Measurements from ENCODE around the gene MTRF1.

The MTRF1 gene

GRCh38 chr13:41268764-41269163, 5.4 kb upstream of the MTRF1 start:
- H3K36me3 ChIP-seq: peaks cover 0 to 3% (median 0%) of the 10 kb centered on the region in 11 experiments; a peak in 1 of 22 replicates
- no peak for TF ChIP-seq Cebpa-rat (IDR thresholded peaks at IDR 0.05)
- H3K9ac ChIP-seq: no peak overlapping the region
- no peak overlapping the region for H3K4me3 ChIP-seq
- H3K4me2 ChIP-seq: no peak overlapping the region
- no peaks in the 10 kb centered on the region for H4K20me1 ChIP-seq
- no peaks in the 10 kb centered on the region for H3K27me3 ChIP-seq
- H3K27ac ChIP-seq: no peak overlapping the region
- H3K4me1 ChIP-seq: peaks cover 7 to 15% (median 11%) of the 10 kb centered on the region in 10 experiments; a peak in 17 of 20 replicates
- peaks cover 64 to 96% (median 82%) of the 10 kb centered on the region in 11 experiments for H3K9me3 ChIP-seq (replicated peaks in 1 of 11)

GRCh38 chr13:41267106-41267505, 3.7 kb upstream of the MTRF1 start:
- peaks cover 14 to 19% (median 16%) of the 10 kb centered on the region in 10 experiments for H3K4me1 ChIP-seq
- H3K27ac ChIP-seq: no peak overlapping the region
- TF ChIP-seq Cebpa-rat (IDR thresholded peaks at IDR 0.05): no peak
- peaks cover 0 to 4% (median under 1%) of the 10 kb centered on the region in 11 experiments; a peak in 4 of 22 replicates for H3K36me3 ChIP-seq
- no peak overlapping the region for H3K9ac ChIP-seq
- H3K9me3 ChIP-seq (replicated peaks in 1 of 11): peaks cover 55 to 79% (median 69%) of the 10 kb centered on the region in 11 experiments
- no peak overlapping the region for H3K4me2 ChIP-seq
- no peak overlapping the region for H3K4me3 ChIP-seq
- no peaks in the 10 kb centered on the region for H4K20me1 ChIP-seq
- no peaks in the 10 kb centered on the region for H3K27me3 ChIP-seq

- Histone ChIP-seq H3K4me1 (peaks cover 7 to 17% (median 10%) of the 10 kb centered on the region in 10 experiments; a peak in 19 of 20 replicates), H3K4me3 (no peak overlapping the region), H3K4me2 (no peak overlapping the region), H3K9me3 (replicated peaks in 1 of 11) (peaks cover 0 to 27% (median 14%) of the 10 kb centered on the region in 11 experiments; a peak in 13 of 22 replicates), H3K27ac (no peak overlapping the region), H3K36me3 (peaks cover 49 to 73% (median 60%) of the 10 kb centered on the region in 11 experiments), H3K9ac (no peak overlapping the region), H3K27me3 (no peaks in the 10 kb centered on the region), H4K20me1 (no peaks in the 10 kb centered on the region)
- TF ChIP-seq Cebpa-rat (IDR thresholded peaks at IDR 0.05): no peak
Observed at GRCh38 chr13:41259875-41260501, 3.4 kb downstream of the MTRF1 start.

GRCh38 chr13:41257535-41257934, 5.8 kb downstream of the MTRF1 start:
- no peak for TF ChIP-seq Cebpa-rat (IDR thresholded peaks at IDR 0.05)
- Histone ChIP-seq H3K36me3 (peaks cover 73 to 97% (median 82%) of the 10 kb centered on the region in 11 experiments), H3K27me3 (no peaks in the 10 kb centered on the region)

GRCh38 chr13:41254902-41255301, 8.5 kb downstream of the MTRF1 start:
- Histone ChIP-seq H3K4me3 (no peak overlapping the region), H3K27ac (no peak overlapping the region), H3K27me3 (no peaks in the 10 kb centered on the region), H3K4me2 (no peak overlapping the region), H4K20me1 (no peaks in the 10 kb centered on the region), H3K36me3 (peaks cover 79 to 100% (median 94%) of the 10 kb centered on the region in 11 experiments), H3K9ac (no peak overlapping the region), H3K9me3 (replicated peaks in 1 of 11) (peaks cover 0 to 15% (median 8%) of the 10 kb centered on the region in 11 experiments; a peak in 9 of 22 replicates), H3K4me1 (peaks cover 0 to 6% (median 0%) of the 10 kb centered on the region in 10 experiments; a peak in 1 of 20 replicates)
- TF ChIP-seq Cebpa-rat (IDR thresholded peaks at IDR 0.05): no peak

More at GRCh38 chr13:41257535-41257934, 5.8 kb downstream of the MTRF1 start:
- no peak overlapping the region for H3K27ac ChIP-seq
- peaks cover 3 to 13% (median 6%) of the 10 kb centered on the region in 10 experiments; a peak in 19 of 20 replicates for H3K4me1 ChIP-seq
- H3K4me3 ChIP-seq: no peak overlapping the region
- no peaks in the 10 kb centered on the region for H4K20me1 ChIP-seq
- H3K4me2 ChIP-seq: no peak overlapping the region
- no peak overlapping the region for H3K9ac ChIP-seq
- peaks cover 0 to 18% (median 8%) of the 10 kb centered on the region in 11 experiments; a peak in 9 of 22 replicates for H3K9me3 ChIP-seq (replicated peaks in 1 of 11)

GRCh38 chr13:41250993-41251392, 12.4 kb downstream of the MTRF1 start:
- H3K4me3 ChIP-seq: no peak overlapping the region

GRCh38 chr13:41246969-41247680, 16.3 kb downstream of the MTRF1 start:
- Histone ChIP-seq H3K4me3 (no peak overlapping the region), H3K4me1 (no peaks in the 10 kb centered on the region), H3K27me3 (no peaks in the 10 kb centered on the region), H4K20me1 (no peaks in the 10 kb centered on the region), H3K9ac (no peak overlapping the region), H3K9me3 (replicated peaks in 1 of 11) (0 out of 22 replicates have a peak, but pooled peaks cover 0 to 3% (median 0%) of the 10 kb centered on the region in 11 experiments), H3K4me2 (no peak overlapping the region), H3K36me3 (peaks cover 46 to 64% (median 52%) of the 10 kb centered on the region in 11 experiments), H3K27ac (no peak overlapping the region)
- no peak for TF ChIP-seq Cebpa-rat (IDR thresholded peaks at IDR 0.05)

More at GRCh38 chr13:41250993-41251392, 12.4 kb downstream of the MTRF1 start:
- no peak for TF ChIP-seq Cebpa-rat (IDR thresholded peaks at IDR 0.05)
- H3K36me3 ChIP-seq: peaks cover 74 to 100% (median 89%) of the 10 kb centered on the region in 11 experiments
- H3K9ac ChIP-seq: no peak overlapping the region
- H3K4me1 ChIP-seq: no peaks in the 10 kb centered on the region
- H3K9me3 ChIP-seq (replicated peaks in 1 of 11): 0 out of 22 replicates have a peak, but pooled peaks cover 0 to 3% (median 0%) of the 10 kb centered on the region in 11 experiments
- H4K20me1 ChIP-seq: no peaks in the 10 kb centered on the region
- H3K4me2 ChIP-seq: no peak overlapping the region
- H3K27me3 ChIP-seq: no peaks in the 10 kb centered on the region
- no peak overlapping the region for H3K27ac ChIP-seq

GRCh38 chr13:41244556-41244955, 18.8 kb downstream of the MTRF1 start:
- 0 out of 22 replicates have a peak, but pooled peaks cover 0 to 3% (median 0%) of the 10 kb centered on the region in 11 experiments for H3K9me3 ChIP-seq (replicated peaks in 1 of 11)
- H4K20me1 ChIP-seq: no peaks in the 10 kb centered on the region
- no peak overlapping the region for H3K27ac ChIP-seq

GRCh38 chr13:41241626-41242025, 21.8 kb downstream of the MTRF1 start:
- no peak for TF ChIP-seq Cebpa-rat (IDR thresholded peaks at IDR 0.05)
- H3K9me3 ChIP-seq (replicated peaks in 1 of 11): no peaks in the 10 kb centered on the region
- H3K4me2 ChIP-seq: no peak overlapping the region
- H3K4me3 ChIP-seq: no peak overlapping the region
- no peak overlapping the region for H3K27ac ChIP-seq
- H3K9ac ChIP-seq: no peak overlapping the region
- H3K27me3 ChIP-seq: no peaks in the 10 kb centered on the region
- H3K36me3 ChIP-seq: peaks cover 22 to 48% (median 32%) of the 10 kb centered on the region in 11 experiments
- no peaks in the 10 kb centered on the region for H4K20me1 ChIP-seq
- H3K4me1 ChIP-seq: no peaks in the 10 kb centered on the region

More at GRCh38 chr13:41244556-41244955, 18.8 kb downstream of the MTRF1 start:
- peaks cover 30 to 48% (median 35%) of the 10 kb centered on the region in 11 experiments for H3K36me3 ChIP-seq
- H3K4me3 ChIP-seq: no peak overlapping the region
- TF ChIP-seq Cebpa-rat (IDR thresholded peaks at IDR 0.05): no peak
- no peak overlapping the region for H3K9ac ChIP-seq
- no peaks in the 10 kb centered on the region for H3K4me1 ChIP-seq
- no peak overlapping the region for H3K4me2 ChIP-seq
- H3K27me3 ChIP-seq: no peaks in the 10 kb centered on the region

Measured in BLaER1 treated with 17β-estradiol and CSF1 and Interleukin-3, amounts not matched to agents 10 nM and 100 nM (cell line).